Esophagus muscularis mucosa (tissue), 3 donors: ENCODE data around the gene RIMS1.

Source experiments
- CTCF ChIP-seq, 3 experiments: fragments of 200-600 bp in 2 of 3; fragments of 450-650 bp in 1 of 3; sonication (generic) in 2 of 3; IDR thresholded peaks; one replicate each; pipeline ENCODE4 v1.5.1; 2017 to 2019; ENCODE audit warnings: antibody characterized with exemption in 3 of 3, mild to moderate bottlenecking in 2 of 3, moderate library complexity in 1 of 3
- POLR2A ChIP-seq: fragments of 450-650 bp; IDR thresholded peaks from one replicate; pipeline ENCODE4 v1.6.1; 2017; ENCODE audit warnings: antibody characterized with exemption, moderate library complexity, mild to moderate bottlenecking, low read depth

- TF ChIP-seq POLR2A (no peak), CTCF (IDR thresholded peaks at IDR 0.05) (no peak)
Measured at GRCh38 chr6:72414657-72415056, 528.3 kb downstream of the RIMS1 start.
